ENCODE results near the gene CDC14B.
A peak's percentile ranks its signal among the peaks of the same experiment; 100 is the strongest.
"Not testable (repeated sequence)": the region's sequence is repeated elsewhere in the genome, so short reads cannot be mapped to it uniquely, and the experiment has no call there.

The CDC14B gene

DNA sequence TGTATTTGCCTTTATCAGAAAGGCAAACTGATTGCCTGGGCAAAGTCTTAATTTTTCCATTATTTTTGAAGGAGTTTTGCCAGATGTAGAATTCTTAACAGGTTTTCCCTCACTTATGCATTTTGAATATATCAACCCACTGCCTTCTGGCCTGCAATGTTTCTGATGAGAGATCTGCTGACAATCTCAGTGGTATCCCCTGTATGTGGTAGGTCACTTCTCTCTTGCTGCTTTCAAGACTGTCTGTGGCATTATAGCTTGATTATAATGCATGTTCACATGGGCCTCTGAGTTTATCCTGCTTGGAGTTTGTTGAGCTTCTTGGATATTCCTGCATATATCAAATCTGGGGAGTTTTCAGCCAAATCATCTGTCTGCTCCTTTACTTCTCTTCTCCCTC is 87.5 kb downstream of the CDC14B start:
- DNase-seq (ENCODE audit: low spot score) = no peak

DNA sequence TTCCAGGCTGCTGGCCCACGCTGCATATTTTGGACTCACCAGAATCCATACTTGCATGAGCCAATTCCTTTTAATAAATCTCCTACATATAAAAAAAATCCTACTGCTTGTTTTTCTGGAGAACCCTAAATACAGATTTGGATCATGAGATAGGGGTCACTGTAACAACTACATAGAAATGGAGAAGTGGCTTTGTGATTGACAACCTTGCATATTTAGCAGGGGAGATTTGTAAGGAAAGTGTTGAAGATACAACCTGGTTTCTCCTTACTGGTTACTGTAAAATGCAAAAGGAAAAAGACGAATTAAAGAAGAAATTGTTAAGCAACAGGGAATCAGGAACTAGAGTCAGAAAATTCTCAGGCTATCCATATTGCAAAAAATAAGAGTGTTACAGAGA is 94.9 kb downstream of the CDC14B start:
- no peak for DNase-seq (ENCODE audit: low spot score)

DNA sequence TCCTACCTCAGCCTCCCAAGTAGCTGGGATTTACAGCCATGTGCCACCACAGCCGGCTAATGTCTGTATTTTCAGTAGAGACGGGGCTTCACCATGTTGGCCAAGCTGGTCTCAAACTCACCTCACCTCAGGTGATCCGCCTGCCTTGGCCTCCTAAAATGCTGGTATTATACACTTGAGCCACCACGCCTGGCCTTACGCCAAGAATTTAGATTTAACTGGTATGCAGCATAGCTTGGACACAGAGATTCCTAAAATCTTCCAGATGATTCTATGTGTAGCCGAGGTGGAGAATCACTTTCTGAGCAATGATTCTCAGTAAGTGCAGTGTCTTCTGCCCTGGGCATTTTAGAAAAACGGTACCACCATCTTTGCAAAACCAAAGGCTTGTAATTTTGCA is 95.6 kb downstream of the CDC14B start:
- DNase-seq (ENCODE audit: low spot score) = no peak

DNA sequence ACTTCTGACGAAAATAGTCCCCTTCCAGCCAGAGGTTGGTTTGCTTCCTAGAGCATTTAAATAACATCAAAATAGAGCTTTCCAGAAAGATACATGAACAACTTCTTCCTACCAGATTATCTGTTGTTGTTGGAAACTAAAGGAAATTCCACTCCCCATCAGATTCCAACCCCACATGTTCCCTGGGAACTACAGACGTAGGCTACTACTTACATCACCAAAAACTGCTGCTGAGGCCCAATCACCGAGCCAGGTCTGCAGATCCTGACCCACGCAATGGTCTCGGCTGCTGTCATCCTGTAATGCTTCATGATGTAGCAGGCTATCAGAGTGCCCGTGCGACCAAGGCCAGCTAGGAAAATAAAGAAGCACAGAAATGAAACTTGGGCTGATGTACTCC is 96.3 kb downstream of the CDC14B start:
- DNase-seq (ENCODE audit: low spot score) = no peak

DNA sequence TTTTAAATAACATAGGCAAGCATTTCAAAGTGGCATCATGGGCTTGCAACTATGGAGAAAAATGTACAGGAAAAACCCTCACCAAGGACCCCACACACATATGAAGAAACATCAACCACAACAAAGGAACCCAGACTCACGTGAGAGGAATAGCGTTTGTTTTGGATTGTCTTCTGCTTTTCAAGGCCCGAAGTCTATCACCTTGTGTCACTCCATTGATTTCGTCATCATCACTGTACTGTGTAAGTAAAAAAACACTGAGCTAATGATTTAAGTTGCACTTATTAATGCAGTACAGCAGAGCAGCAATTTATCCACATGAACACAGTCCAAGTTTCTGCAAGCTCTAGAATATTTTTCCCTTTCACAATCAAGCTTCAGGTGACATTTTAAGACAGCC is 97.3 kb downstream of the CDC14B start:
- DNase-seq (ENCODE audit: low spot score) = no peak

DNA sequence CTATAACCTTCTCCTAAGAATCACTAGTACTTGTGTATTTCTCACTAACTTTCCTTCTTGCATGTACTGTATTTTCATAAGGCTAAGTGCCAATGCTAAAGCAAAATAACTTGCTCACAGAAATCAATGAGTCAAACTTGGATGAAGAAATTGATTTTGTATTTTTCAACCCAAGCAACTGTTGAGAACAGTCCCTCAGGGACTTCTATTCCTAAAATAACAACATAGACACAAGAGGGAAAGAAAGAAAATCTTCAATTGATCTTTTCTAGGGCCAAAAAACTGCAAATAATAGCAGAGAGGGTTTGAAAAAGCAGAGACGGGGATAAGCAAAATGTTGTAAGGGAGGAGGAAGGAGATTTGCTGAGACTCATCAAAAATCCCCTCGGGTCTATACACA is 99.9 kb downstream of the CDC14B start:
- DNase-seq (ENCODE audit: low spot score) = no peak

DNA sequence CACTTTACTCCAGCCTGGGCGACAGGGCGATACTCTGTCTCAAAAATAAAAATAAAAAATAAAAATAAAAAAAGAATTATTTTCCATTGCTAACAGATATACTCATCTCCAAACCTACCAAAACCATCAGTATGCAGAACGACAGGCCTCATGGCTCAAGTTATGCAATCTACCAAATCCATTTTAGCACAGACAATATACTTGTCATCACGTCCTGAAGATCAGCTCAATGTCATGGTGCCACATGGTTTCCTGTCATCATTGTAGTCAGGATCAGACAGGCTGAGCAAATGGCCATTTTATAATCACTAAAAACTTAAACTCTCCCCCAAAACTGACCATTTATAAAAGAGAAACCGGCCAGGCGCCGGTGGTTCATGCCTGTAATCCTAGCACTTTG is 100.5 kb downstream of the CDC14B start:
- DNase-seq (ENCODE audit: low spot score) = no peak

DNA sequence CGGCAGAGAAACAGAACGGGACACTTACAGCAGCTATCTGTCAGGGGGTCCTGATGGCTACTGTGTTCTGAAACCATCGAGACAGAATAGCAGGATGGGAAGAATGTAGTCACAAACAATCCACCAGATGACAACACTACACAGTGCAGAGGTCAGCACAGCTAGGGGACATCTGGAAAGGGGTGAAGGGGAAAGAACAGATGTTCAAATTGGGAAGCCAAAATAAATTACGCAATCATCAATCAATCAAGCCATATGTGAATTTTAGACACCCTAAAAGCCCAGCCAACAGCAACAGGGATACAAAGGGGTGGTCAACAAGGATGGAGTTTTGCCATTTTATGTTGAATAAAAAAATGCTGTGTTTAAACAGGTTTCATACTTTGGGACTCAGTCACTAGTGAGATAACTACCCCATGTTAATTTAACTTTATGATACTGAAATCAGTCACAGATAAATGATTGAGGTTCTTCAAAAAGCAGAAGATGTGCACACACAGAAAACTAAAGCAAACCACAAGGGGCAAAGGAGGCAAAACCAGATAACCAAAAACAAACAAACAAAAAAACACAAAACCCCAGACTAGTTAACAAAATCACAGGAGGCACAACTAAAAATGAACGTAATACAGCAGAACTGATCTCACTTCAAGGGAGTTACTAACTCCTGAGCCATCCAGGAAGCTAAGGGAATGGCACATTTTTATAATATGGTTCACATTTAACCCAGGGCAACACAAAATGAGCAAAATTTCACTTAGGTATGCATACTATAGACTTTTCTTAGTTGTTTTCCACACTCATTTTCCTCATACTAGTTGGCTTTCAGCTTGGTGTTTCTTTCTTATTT is 103.8 kb downstream of the CDC14B start:
- no peak for DNase-seq (ENCODE audit: low spot score)

DNA sequence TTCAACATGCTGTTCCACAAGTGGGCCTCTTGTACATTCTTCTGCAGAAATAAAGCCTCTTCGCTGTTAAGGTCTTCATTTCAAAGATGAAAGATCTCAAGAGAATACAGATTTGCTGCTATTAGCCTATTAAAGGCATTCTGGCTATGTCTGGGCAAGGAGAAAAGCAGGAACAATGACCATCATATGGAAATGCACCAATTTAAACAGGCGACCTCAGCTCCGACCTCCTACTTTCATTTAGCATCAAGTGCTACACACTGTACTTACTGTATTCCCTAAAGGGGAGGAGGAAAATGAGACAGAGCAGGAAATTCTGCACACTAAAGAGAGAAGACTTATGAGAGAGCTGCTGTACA is 104.9 kb downstream of the CDC14B start:
- no peak for DNase-seq (ENCODE audit: low spot score)

DNA sequence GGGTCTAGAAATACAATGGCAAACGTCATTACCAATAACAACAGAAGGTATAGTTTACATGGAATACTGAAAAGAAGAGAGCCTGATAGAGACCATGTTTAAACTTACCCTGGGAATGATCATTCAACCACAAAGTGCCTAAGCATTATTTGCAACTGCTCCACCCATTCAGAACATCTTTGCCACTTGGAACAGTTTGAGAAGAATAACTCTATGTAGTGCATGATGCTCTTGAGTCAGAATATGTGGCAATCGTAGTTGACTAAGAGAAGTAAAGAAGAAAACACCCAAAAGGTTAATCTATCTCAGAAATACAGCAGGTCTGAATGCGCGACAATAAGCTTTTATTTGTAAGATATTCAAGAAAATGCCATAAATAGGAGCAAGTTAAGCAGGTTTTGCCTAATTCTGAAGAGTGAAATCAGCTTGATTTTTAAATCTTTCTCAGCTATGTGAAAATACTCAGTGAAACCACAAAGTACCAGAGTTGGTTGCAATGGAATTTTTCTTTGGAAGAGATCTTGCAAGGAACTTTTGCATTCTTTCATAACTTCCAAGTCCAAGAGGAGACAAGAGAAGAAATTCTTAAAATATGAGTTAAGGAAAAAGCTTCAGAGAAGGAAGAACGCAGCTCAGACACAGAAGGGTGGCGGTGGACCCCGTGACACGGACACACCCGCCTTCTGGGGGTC is 105.4 kb downstream of the CDC14B start:
- DNase-seq (ENCODE audit: low spot score) = no peak

DNA sequence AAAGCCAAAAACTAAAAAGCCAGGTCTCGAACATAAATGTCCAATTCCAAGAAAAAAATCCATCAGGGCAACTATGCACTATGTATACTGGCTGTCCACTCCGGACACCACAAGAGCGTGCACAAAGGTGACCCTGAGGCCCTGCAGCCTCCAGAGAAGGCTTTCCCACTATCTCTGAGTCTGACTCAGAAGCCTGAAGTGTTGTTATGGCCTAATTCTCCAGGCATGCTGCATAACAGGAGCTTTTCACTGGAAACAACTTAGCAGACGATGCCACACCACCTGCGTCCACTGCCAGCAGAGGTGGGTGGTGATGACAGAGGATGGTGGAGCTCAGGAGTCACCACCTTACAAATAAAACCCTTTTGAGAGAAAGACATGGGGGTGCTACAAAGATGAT is 106.0 kb downstream of the CDC14B start:
- DNase-seq (ENCODE audit: low spot score) = no peak

DNA sequence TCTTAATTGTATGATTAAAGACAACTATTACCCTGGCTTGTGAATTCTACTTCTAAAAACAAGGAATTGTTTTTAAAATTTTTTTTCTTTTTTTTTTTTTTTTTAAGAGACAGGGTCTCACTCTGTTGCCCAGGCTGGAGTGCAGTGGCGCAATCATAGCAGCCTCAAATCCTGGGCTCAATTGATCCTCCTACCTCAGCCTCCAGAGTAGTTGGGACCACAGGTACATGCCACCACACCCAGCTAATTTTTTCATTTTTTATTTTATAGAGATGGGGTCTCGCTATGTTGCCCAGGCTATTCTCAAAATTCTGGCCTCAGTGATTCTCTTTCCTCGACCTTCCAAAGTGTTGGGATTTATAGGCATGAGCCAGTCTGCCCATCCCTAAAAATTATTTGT is 107.4 kb downstream of the CDC14B start:
- DNase-seq (ENCODE audit: low spot score) = no peak

DNA sequence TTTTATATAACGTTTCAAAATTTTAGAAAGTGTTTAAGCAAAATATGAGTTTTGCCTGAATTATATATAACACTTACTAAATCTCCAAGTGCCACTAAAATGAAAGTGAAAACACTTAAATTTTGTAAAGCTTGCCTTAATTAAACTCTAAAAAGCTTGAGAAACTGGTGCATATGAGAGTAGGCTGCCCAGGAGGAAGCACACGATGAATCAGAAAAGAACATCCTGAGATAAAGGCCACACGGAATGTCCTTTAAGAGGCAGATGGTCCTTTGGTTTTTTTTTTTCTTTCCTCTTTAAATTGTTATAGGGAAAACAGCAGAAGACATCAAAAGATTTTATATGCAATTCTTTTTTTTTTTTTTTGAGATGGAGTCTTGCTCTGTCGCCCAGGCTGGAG is 109.4 kb downstream of the CDC14B start:
- peak; percentile 8 for DNase-seq (ENCODE audit: low spot score)

DNA sequence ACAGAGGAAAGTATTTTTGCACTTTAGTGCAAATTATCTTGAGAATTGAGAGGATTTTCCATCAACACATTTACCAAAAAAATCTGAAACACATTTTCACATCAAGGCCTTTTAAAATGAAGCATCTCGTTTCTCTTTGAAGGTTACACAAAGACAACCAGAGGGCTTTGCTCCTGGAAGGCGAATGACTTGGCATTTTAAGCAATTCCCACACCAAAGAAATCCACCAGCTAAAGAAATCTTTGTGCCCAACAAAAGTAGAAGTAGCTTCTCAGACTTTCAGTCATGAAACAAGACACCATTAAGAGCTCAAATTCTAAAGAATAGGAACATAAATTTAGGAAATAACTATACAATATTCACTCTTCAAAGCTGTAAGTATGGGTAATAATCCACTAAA is 109.8 kb downstream of the CDC14B start:
- DNase-seq (ENCODE audit: low spot score) = no peak

DNA sequence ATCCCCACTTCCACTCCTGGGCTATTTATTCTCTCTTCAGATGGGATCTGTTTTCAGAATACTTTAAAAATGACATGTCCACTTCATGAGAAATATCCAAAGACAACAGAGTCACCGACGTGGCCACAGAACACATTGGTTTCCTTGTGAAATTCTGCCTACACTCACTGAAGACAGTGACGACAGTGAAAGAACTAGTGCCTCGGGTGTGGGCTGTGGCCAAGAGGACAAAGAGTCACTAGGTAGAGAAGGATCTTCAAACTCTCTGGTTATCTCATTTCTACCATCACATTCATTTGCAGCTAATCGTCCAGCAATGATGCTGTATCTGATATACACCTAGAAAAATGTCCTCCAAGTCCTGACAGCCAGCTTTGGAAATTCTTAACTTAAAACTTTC is 110.6 kb downstream of the CDC14B start:
- no peak for DNase-seq (ENCODE audit: low spot score)

DNA sequence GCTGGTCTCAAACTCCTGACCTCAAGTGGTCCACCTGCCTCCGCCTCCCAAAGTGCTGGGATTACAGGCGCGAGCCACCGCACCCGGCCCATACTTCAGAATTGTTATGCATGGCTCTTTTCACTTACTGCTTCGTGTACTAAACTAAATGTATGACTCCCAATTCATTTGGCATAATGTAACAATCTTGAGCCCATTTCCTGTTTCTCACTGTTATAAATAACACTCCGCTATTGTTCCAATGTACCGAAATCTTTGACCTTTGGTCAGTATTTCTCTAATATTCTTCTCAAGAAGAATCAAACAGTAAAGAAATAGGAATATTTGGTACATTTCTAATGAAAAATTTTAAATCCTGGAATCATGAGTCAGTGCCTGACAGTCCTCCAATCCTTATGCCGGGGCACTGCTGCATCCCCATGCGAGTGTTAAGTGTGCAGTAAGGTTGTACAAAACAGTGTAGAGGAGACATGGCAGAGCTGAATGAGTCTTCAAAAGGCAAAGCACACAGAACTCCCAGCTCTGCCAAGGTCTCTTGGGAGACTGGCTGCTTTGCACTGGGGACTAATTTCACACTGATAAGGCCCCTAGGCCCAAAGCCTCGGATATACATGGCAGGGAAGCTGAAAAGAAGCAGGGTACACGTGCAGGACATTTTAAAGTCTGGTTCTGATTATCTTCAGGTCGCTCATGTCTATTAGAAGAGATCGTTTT is 111.3 kb downstream of the CDC14B start:
- DNase-seq (ENCODE audit: low spot score) = peak; percentile 18

DNA sequence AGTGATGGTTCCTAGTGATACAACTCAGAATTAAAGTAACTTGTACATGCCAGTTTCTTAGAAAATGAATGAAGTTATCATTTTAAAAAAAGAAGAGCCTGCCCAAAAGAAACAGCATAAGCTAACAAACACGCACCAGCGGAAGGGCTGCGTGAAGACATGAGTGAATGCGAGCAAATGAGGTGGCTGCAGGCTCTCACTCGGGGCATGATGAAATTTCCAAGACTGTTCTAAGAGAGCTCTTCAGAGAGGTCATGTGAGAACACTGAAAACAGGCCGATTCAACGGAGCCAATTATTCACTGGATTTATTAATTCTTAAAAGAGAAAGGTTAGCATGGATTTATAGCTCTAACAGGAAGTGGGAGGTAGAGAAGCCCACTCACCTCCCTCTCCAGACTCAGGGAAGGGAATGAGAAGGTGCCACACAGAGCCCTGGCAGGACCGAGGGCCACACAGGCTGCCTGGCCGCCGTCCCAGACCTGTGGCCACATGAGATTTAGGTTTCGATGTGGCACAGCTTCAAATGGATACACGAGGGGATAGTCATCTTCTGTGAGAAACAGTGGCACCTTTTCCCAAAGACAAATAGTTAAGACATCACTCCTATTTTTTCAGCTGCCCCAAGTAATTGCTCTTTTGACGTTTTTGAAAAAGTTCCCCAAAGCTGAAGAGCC is 114.2 kb downstream of the CDC14B start:
- no peak for DNase-seq (ENCODE audit: low spot score)

DNA sequence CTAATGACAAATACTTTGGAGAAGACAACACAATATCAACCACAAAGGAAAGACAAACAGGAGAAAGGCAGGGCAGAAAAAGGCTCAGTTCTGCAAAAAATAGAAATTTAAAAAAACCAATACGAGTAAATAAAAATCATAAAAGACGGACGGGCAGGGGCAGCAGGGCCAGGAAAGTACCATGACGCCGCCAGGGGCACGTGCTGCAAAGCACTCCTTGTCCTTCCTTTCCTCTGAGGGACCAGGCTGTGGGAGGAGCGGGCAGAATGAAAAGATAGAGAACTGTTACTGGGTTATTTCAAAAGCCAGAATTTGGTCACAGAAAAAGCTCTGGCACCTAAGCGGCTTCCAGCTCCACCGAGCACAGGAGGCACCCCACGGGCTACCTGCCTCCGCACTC is 115.7 kb downstream of the CDC14B start:
- no peak for DNase-seq (ENCODE audit: low spot score)

DNA sequence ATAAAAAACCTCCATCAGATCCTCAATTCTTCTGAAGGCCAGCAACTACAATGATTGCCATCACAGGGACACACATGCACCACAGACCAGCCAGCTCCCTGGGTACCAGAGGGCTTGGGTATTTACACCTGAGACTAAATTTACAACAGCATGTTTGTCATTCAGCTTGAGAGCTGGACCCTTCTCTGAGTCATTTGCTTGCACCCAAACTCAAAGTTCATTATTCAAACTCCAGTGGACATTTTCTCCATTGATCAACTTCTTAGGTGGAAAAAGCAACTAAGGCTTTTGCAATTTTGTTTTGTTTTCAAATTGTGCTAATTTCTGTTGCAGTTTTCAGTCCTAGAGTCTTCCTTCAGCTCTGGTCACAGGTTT is 116.3 kb downstream of the CDC14B start:
- DNase-seq (ENCODE audit: low spot score) = not testable (repeated sequence)

DNA sequence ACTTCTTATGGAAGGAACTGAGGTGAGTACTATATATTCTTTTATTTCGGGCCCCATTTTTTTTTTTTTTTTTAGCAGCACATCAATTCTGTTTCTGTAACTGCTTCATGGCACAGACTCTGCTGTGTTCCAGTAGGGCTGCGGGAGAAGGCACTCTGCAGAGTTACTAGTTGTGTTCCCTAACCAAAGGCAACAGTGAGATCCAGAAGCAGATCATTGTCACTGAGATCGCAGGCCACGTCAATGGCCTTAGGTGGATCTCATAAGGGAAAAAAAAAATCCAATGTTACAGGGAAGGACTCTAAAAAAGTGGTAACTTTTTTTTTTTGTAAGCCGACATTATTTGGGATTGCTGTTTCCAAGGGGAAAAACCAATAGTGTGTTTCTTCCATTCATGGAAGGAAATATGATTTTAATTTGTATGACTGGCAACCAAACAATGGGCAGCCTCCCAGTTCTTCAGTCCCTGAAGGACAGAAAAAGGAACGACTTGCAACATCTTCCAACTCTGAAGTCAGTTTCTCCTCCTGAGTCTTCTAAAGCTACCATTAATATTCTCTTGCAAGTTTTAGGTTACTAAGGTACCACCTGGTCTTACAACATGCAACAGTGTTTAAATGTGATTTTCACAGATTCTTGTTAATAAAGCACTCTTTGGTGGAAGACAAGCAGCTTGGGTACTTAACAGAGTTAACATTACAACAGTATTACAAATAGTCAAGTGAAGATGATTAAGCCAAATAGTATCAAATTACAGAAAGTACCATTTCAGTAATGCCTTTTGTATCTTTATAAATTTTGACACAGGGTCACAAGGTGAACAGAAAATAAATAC is 116.9 kb downstream of the CDC14B start:
- DNase-seq (ENCODE audit: low spot score) = no peak

DNA sequence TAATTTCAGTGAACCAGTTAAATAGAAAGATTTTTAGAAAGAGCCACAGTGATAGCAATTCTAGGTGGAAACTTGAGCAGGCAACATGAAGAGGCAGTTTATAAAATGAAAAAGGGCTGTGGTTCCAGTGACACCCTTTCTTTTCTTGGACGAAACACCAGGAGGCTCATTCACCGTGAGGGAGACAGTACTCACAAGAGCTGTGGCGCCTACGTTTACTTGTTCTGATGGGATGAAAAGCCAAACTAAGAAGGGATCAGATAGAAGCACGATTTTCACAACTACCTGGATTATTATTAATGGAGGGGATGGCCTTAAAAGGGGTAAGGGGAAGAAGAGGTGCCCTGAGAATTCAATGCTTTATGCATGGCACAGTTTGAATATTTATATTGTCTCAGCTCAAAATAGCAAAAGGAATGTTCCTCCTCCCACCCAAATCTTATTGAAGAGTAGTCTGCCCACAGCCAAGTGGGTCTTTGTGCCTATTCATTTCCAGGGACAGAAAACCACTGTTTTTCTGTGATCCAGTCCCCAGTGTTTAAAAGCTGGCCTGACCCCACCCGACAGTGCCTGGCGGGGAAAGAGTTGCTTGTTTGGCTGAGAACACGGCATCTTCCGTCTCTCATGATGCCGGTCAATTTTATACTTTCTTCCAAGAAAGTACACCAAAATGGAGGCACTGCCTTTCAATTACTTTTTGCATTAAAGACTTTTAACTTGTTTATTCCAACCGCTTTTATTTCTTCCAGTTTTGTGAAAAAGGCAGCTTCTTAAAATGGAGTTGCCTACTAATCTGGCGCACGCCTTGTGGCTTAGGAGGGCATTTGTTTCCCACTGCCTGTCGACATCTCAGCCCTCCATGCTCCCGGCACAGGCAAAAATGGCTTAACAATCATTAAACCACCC is 117.8 kb downstream of the CDC14B start:
- DNase-seq (ENCODE audit: low spot score) = no peak

All from kidney capillary endothelial cell (primary cell).